HG03558 (cell line): ENCODE data around the gene PAM.
"Not testable (repeated sequence)": the region's sequence is repeated elsewhere in the genome, so short reads cannot be mapped to it uniquely, and the experiment has no call there.

ENCODE experiments used
- ATAC-seq: cut with Tn5 transposase; IDR thresholded peaks from one replicate; pipeline ENCODE4 v1.9.1; 2021; ENCODE audit warnings: moderate number of reproducible peaks; ENCODE audit not compliant: unreplicated experiment; ENCODE audit errors: extremely low read depth

Gene PAM

DNA sequence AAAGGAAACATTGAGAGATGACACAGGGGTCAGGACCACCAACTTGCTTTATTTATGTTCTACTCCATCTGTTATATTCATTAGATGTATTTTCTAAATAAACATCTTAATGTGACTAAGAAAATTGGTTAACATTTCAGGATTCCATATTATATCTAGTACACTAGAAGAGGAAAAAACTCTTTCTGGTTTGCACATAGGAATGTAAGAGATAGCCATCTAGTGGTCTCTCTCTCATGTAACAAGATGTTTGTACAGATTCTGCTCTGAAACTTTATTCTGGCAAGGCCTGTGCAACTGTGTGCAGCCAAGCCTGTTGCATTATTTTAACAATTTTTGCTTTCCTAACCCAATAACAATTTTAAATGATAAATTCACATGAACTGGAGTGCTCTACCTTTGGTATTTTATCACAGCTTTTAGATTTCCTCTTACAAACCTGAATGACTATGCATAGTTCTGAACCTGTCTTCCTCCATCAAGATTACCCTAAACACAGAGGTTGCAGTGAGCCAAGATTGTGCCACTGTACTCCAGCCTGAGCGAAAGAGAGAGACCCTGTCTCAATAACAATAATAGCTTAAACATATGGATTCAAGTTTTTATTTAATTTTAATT lies 216.7 kb downstream of the PAM start:
- ATAC-seq: no peak

DNA sequence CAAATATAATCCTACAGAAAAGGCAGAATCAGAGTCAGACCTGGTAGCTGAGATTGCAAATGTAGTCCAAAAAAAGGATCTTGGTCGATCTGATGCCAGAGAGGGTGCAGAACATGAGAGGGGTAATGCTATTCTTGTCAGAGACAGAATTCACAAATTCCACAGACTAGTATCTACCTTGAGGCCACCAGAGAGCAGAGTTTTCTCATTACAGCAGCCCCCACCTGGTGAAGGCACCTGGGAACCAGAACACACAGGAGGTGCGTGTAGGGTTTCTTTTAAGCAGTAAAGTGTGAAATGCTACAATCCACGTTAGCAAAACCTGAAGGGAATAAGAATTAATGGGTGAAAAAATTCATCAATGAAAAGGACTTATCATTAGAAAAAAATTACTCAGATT lies 219.1 kb downstream of the PAM start:
- no peak for ATAC-seq

DNA sequence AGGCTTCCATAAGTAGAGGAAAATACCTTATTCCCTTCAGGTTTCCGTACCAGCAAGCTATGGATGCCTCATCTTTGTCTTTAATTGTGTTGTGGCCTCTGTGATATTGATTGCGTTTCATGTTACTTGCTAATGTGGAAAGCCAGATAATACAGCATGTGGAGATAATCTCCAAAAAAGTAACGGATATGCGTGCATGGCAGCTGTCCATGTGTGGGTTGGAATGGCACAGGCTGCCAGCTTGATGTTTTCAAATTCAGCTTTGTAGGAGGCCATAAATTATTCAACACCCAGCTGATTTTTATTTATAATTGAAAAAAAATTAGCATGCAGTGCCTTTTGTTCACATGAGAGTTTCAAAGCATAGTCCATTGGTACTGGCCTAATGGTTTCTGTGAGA lies 219.9 kb downstream of the PAM start:
- ATAC-seq: no peak

DNA sequence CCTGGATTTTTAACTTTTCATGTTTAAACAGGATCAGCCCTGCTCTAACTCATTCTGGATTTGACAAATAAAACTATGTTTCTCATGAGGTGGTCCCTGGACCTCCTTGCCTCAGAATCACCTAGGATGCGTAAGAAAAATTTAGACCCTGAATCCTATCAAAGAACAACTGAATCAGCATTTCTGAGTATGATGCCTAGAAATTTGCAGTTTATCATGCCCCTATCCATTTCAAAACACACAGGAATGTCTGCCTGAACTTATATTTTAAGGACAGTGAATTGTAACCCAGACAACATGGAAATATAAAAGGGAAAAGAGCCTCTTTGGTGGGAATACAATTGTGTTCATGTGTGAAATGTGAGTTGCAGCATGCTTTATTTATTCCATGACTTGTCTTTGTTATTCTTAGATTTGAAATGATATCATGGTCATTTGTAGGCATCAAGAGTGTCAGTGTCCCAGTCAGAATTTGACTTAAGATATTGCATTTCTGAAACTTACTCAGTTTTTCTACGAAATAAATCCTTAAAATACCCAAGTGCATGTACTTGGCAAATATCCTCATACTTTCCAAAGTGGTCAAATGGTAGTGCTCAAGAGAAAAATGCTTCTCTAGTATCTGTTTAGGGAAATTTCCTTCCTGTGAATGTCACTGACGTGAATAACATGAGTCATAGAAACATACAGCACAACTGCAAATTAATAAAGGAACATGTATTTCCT lies 220.5 kb downstream of the PAM start:
- ATAC-seq: no peak

DNA sequence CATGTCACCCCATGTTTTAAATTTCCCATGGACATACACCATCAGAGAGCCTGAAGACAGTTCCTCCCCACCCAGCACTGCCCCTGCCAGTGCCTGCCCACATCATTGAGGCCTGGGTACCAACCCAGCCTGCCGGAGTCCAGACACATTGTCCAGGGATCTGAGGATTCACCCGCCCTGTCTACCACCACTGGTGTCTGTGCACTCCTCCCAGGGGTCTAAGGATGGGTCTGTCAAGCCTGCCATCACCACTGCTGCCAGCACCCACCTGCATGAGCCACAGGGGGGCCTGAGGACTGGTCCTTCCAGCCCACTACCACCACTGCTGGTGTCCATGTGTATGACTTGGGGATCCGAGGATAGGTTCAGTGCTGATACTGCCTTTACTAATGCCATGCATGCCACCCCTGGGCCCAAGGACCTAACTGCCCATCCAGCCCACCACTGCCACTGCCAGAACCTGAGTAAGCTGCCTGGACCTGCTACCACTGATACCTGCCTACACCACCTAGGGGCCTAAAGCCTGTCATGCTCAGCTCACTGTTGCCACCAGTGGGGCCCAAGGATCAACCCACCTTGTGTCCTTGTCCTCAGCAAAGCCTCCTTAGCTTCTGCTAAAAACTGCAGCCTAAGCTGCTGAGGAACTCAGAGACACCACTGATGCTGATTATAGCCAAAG lies 227.0 kb downstream of the PAM start:
- ATAC-seq: no peak

DNA sequence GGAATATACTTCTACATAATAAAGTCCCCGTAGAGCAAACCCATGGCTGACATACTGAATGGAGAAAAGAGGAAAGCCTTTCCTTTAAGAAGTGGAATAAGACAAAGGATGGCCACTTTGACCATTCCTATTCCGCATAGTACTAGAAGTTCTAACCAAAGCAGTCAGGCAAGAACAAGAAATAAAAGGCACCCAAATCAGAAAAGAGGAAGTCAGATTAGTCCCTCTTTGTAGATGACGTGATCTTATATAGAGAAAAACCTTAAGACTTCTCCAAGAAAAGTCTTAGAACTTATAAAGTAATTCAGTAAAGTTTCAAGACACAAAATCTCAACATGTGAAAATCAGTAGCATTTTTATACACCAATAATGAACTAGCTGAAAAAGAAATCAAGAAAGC lies 231.0 kb downstream of the PAM start:
- ATAC-seq: no peak

DNA sequence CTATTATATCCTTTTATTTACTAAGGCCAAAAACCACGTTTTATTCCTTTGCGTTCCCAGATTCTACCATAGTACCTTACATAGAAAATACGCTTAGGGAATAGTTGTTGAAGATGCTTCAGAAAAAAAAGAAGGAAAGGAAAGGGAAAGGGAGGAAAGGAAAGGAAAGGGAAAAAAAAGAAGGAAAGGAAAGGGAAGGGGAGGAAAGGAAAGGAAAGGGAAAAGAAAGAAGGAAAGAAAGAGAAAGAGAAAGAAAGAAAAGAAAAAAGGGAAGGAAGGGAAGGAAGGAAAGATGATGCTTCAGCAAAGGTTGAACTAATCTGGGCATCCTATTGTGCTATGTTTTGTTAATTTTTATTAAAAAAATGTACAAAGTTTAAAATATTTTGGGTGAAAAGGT lies 233.4 kb downstream of the PAM start:
- ATAC-seq: no peak

DNA sequence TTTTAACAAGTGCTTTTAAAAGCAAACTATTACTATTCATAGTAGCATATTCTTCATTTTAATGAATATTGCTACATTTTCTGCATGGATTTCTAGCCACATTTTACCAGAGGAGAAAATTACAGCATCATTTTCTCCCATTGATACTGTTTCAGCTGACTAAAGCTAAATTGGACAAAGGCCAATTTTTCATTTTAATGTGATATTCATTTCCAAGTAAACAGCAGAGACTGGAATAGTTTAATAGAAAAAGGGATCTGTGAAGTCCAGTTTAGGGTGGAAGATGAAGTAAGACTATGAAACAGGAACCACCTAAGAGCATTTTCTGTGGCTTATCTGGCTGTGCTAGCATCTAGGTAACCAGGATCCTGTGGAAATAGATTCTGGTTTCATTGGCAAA lies 236.7 kb downstream of the PAM start:
- ATAC-seq: no peak

DNA sequence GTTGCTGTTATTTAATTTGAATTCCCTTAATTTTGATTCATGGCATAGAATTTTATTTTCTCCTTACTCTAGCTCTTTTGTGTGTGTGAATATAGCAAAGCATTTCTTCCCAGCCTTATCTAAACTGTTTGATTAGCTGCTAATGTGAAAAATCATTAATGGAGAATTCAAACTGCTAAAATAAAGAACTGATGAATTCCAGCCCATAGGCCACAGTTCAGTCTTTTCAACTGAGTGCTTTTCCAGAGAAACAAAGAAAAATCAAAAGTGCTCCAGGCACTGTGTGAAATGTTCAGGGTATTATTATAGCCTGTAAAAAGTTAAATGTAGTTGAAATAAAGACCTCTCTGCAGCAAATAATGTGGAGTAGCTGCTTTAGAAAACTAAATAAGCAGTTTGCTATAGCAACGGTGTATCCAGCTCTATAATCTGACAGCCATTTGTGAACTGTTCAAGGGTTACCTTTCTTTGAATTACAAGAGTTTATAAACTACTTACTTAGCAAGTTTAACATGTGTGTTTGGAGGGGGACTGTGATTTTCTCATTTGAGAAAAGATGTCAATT lies 241.0 kb downstream of the PAM start:
- ATAC-seq: no peak

DNA sequence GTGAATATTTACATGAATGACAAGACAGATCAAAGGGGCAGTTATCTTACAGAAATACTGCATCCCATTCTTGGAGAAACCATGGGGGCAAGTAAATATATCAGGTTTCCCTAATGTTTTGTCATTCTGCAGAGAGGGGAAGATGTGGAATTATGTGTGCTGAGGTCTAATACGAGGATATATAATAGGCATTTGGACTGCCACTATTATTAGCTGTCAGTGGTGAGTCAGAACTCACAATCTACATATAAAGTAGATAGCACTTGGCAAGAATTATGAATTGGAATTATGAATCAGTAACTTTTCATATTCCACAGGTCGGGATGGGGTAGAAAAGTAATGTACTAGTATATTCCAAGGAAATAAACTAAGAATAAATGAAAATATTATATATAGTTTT lies 243.1 kb downstream of the PAM start:
- ATAC-seq: no peak

DNA sequence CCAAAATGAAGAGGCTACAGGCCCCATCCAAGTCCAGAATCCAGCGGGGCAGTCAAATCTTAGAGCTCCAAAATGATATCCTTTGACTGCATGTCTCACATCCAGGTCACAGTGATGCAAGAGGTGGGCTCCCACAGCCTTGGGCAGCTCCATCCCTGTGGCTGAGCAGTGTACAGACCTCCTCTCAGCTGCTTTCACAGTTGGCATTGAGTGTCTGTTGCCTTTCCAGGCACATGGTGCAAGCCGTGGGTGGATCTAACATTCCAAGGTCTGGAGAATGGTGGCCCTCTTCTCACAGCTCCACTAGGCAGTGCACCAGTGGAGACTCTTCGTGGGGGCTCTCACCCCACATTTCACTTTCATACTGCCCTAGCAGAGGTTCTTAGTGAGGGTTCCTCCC lies 244.1 kb downstream of the PAM start:
- ATAC-seq: no peak

DNA sequence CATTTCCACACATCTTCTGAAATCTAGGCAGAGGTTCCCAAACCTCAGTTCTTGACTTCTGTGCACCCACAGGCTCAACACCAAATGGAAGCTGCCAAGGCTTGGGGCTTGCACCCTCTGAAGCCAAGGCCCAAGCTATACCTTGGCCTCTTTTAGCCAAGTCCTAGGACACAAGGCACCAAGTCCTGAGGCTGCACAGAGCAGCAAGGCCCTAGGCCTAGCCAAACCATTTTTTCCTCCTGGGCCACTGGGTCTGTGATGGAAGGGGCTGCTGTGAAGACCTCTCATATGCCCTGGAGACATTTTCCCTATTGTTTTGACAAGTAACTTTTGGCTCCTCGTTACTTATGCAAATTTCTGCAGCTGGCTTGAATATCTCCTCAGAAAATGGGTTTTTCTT lies 244.5 kb downstream of the PAM start:
- ATAC-seq: not testable (repeated sequence)

DNA sequence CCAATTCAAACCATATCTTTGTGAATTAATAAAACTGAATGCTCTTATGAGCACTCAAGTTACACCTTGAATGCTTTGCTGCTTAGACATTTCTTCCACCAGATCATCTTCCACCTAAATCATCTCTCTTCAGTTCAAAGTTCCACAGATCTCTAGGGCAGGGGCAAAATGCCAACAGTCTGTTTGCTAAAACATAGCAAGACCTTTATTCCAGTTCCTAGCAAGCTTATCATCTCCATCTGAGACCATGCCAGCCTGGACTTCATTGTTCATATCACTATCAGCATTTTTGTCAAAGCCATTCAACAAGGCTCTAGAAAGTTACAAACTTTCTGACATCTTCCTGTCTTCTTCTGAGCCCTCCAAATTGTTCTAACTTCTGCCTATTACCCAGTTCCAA lies 245.0 kb downstream of the PAM start:
- no peak for ATAC-seq

DNA sequence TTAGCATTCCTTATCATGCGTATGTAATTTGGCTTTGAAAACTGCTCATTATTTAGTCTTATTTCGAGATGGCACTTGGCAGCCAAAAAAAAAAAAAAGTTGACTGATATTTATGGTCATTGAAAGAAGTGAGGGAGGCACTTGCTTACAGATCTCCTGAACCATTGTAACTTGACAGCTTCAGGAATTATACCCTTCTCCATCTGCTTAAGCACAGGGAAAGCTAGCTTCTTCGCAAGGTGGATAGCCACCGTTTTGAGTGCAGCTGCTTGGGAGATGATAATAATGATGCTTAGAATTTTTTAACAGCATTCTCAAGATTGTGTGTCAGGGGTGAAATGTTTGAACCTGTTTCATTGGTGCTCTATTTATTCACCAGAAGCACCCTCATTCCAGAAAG lies 248.8 kb downstream of the PAM start:
- no peak for ATAC-seq

DNA sequence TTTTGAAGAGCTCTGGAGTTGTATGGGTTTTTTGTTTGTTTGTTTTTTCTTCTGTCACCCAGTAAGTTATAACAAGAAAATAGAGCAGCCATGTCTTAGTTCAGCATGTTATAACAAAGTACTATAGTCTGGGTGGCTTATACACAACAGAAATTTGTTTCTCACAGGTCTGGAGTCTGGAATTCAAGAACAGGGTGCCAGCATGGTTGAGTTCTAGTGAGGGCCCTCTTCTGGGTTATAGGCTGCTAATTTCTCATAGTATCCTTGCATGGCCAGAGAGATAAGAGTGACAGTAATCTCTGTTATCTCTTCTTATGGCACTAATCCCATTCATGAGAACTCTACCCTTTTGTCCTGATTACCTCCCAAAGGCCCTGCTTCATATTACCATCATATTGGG lies 250.2 kb downstream of the PAM start:
- no peak for ATAC-seq

DNA sequence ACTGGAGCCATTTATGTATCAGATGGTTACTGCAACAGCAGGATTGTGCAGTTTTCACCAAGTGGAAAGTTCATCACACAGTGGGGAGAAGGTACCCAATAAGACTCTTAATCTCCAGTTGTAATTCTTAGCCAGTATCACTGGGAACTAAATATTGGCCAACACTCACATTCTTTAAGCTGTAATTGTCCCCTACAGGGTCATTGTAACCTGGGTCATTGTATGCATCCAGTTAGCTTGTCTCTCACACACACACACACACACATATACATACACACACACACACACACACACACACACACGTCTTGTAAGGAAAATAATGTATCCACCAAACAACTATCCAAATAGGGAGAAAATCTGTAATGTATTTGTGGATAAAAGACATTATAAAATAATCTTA lies 251.8 kb downstream of the PAM start:
- no peak for ATAC-seq

DNA sequence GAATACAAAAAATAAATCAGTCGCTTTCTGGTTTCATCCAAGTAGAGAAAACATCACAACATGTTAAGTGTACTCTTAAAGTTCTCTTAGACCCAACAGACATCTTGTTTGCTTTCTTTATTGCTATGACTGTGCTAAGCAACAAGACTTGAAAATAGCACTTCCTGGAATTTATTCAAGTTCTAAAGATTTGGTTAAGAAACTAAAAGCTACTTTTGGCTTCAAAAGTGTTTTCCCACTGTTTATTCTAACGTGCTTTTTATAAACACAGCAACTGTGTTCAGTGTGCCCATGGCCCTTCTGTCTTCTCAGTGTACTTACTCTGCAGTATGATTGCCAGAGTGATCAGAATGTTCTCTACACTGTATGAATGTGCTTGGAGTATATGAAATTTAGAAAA lies 255.1 kb downstream of the PAM start:
- ATAC-seq: no peak

DNA sequence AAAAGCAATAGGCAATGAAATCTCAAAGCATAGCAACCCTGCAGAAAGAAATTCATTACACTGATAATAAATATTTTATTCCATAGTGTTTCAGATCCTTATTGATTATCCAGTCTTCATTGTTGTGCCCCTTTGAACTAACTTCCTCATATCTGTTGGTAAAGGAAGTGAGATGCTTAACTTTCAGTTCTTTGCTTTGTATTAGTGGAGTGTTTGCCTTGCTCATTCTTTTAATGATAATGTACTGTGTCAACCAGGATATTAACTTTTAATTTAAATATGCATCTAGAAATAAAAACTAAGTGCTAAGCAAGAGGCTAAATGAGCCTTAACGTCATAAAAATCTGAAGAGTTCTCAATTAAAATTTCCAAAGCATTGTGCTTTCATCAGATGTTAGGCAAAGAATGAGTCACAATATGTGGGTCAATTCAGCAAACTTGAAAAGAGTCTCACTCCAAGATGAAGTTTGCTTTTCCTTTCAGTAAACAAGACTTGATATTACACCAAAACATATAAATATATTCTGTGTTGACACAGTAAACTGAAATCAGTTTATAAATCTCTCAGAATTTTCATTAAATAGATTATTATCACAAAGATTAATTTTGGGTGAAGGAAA lies 258.9 kb downstream of the PAM start:
- ATAC-seq: no peak

DNA sequence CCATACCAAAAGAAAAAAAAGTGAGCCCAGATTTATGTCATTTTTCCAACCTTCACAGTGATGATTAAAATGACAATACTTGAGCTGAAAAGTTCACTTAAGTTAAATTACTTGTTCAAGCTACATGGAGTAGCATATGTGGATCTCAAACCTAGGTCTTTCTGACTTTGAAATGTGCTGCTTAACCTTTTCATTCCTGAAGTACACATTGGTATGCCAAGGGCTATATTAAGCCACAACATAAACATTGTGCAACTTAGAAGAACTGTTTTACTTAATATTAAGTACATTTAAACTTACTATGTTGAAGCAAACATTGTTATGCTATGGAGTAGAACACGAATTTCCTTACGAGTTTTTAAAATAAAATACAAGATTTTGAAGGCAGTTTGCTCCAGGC lies 259.9 kb downstream of the PAM start:
- ATAC-seq: no peak

DNA sequence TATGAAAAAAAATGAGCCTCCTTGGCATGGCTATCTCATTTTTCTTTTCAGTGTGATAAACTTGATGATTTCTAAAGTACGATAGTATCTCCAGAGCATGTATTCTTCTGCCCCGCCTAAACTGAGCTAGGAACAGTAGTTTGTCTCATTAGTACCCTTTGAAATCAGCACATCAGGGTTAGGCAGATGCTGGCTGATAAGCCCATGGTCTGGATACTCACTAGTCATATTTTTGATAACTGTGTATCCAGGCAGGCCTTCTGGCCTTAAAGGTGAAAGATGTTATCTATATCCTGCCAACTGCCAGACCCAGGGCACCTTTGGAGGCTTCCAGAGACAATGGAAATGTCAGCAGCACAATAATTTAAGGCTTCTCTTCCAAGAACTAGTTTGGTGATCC lies 261.1 kb downstream of the PAM start:
- ATAC-seq: no peak

DNA sequence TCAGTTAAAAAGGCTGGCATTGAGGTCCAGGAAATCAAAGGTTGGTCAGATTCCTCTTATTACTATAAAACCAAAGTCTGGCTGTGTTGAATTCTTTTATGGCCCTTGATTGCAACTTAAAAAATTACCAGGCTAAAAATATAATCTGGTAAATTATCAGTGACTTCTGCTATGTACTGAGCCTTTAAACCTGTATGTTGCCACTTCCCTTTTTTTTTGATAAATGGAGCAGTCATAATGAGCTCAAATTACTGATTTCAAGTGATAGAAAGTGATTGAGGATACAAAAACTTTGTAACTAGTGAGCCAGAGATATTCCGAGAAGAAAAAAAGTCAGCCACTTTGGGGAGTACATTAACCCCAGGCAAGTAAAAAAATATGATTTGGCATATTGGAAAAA lies 264.7 kb downstream of the PAM start:
- ATAC-seq: no peak
